DND-41 (cell line): ENCODE measurements around the gene HAAO.

Experiments
- CTCF ChIP-seq: IDR thresholded peaks from 2 replicates; pipeline ENCODE4 v1.5.1; 2012; ENCODE audit warnings: borderline replicate concordance, low read length, moderate library complexity, mild to moderate bottlenecking; ENCODE audit not compliant: poor library complexity, severe bottlenecking; ENCODE audit errors: extremely low read depth
- EZH2 ChIP-seq: IDR thresholded peaks from 3 replicates; pipeline ENCODE4 v1.6.1; 2012; ENCODE audit warnings: borderline replicate concordance, low read depth, mild to moderate bottlenecking, moderate library complexity, low read length, inconsistent platforms; ENCODE audit not compliant: severe bottlenecking

DNA sequence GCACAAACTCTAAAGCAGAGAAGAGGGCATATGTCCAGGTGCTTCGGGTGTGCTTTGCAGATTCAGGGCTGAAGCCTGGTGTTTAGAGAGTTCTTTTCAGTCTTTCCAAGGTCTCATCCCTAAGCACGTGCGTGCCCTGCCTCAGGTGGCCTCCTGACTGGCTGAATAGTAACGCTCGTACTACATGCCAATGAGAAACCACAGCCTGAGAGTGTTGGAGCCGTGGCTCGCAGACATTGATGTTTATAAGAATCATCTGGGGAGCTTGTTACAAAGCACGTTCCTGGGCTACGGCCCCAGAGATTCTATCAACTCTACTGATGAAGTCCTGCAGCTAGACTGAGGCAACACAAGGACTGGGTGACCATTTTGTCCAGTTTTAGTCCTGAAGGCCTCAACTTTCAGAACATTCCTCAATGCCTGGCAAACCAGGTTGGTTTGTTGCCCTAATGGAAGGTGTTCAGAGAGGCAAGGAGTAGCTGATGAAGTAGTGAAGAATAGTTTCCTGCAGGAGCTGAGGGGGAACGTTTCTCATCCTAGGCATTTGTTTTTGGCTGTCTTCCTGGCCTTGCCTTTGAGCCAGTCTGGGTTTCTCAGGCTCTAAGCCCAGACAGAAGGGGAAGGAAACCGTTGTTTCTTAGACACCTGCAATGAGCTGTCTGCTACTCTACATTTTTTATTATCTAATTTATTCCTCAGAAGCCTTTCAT, 31.5 kb upstream of the HAAO start:
- TF ChIP-seq CTCF (no peak), EZH2 (no peak)
